Loucy (cell line): Measurements from ENCODE around the gene COL8A1.
A peak's percentile ranks its signal among the peaks of the same experiment; 100 is the strongest.

Experiments used
- H2AFZ ChIP-seq: fragments of 200-600 bp; sonication (generic); 2 replicates; pipeline ENCODE4 v1.6.0; 2016; ENCODE audit warnings: antibody characterized with exemption, mild to moderate bottlenecking, low read length, moderate library complexity
- H3F3A ChIP-seq: fragments of 200-600 bp; 2 replicates; pipeline ENCODE4 v1.6.0; 2016; ENCODE audit warnings: antibody characterized with exemption, low read depth, mild to moderate bottlenecking
- H3K27me3 ChIP-seq: fragments of 200-600 bp; sonication (generic); 2 replicates; pipeline ENCODE4 v1.6.1; 2014; ENCODE audit warnings: low read length, mild to moderate bottlenecking; ENCODE audit not compliant: insufficient read depth, poor library complexity, severe bottlenecking
- H3K36me3 ChIP-seq: fragments of 200-600 bp; sonication (generic); 2 replicates; pipeline ENCODE4 v1.6.1; 2016; ENCODE audit warnings: low read length; ENCODE audit not compliant: insufficient read depth
- H3K4me1 ChIP-seq: fragments of 200-600 bp; sonication (generic); 2 replicates; pipeline ENCODE4 v1.5.1; 2014; ENCODE audit warnings: low read length, mild to moderate bottlenecking; ENCODE audit not compliant: insufficient read depth, poor library complexity, severe bottlenecking
- H3K4me2 ChIP-seq: fragments of 200-600 bp; sonication (generic); 2 replicates; pipeline ENCODE4 v1.6.0; 2014; ENCODE audit warnings: antibody characterized with exemption, low read length, low read depth, mild to moderate bottlenecking; ENCODE audit not compliant: poor library complexity, severe bottlenecking
- H3K4me3 ChIP-seq: fragments of 200-600 bp; sonication (generic); 2 replicates; pipeline ENCODE4 v1.5.1; 2014; ENCODE audit warnings: low read length, mild to moderate bottlenecking, mixed read lengths; ENCODE audit not compliant: poor library complexity, severe bottlenecking
- H3K79me2 ChIP-seq: fragments of 200-600 bp; sonication (generic); 2 replicates; pipeline ENCODE4 v1.6.1; 2014; ENCODE audit warnings: low read length; ENCODE audit not compliant: insufficient read depth
- H3K9ac ChIP-seq: fragments of 200-600 bp; sonication (generic); 2 replicates; pipeline ENCODE4 v1.6.0; 2014; ENCODE audit warnings: mild to moderate bottlenecking, low read depth, low read length, moderate library complexity; ENCODE audit not compliant: poor library complexity, severe bottlenecking
- H3K9me2 ChIP-seq: fragments of 200-600 bp; sonication (generic); replicated peaks from 2 replicates; pipeline ENCODE4 v1.6.1; 2016; ENCODE audit warnings: low read depth, low read length, mixed read lengths
- H3K9me3 ChIP-seq: fragments of 200-600 bp; sonication (generic); 2 replicates; pipeline ENCODE4 v1.6.1; 2014; ENCODE audit warnings: mild to moderate bottlenecking, antibody characterized with exemption, low read length, low read depth; ENCODE audit not compliant: insufficient read depth
- H4K20me1 ChIP-seq: fragments of 200-600 bp; sonication (generic); 2 replicates; pipeline ENCODE4 v1.6.0; 2014; ENCODE audit warnings: antibody characterized with exemption, low read length, mild to moderate bottlenecking; ENCODE audit not compliant: insufficient read depth, poor library complexity, severe bottlenecking
- EZH2phosphoT487 ChIP-seq: fragments of 200-600 bp; IDR thresholded peaks from 2 replicates; pipeline ENCODE4 v1.6.1; 2018; ENCODE audit warnings: antibody characterized with exemption, mild to moderate bottlenecking, moderate library complexity, borderline replicate concordance
- TF ChIP-seq, protein P1 (sequence below): fragments of 200-600 bp; sonication (generic); conservative IDR thresholded peaks from 2 replicates; pipeline ENCODE4 v1.5.1; 2014; ENCODE audit warnings: mild to moderate bottlenecking, antibody characterized with exemption, low read length

The COL8A1 gene

DNA sequence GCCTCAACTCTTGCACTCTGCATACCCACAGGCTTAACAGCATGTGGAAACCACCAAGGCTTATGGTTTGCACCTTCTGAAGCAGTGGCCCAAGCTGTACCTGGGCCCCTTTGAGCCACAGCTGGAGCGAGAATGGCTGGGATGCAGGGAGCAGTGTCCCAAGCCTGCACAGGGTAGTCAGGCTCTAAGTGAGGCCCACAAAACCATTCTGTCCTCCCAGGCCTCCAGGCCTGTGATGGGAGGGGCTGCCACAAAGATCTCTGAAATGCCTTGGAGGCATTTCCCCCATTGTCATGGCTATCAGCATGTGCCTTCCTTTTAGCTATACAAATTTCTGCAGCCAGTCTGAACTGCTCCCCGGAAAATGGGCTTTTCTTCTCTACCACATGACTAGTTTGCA, 166.8 kb downstream of the COL8A1 start:
- Histone ChIP-seq H3K4me2 (no peak overlapping the region), H3K9me3 (peaks cover 12% of the 10 kb centered on the region; the same call in 1 of the 2 replicates), H3K27me3 (no peaks in the 10 kb centered on the region), H2AFZ (no peak overlapping the region), H3K4me1 (no peaks in the 10 kb centered on the region), H3K4me3 (no peak overlapping the region), H3K79me2 (no peaks in the 10 kb centered on the region), H3K9me2 (no peaks in the 10 kb centered on the region), H3K9ac (no peak overlapping the region), H4K20me1 (no peaks in the 10 kb centered on the region), H3F3A (no peaks in the 10 kb centered on the region), H3K36me3 (no peaks in the 10 kb centered on the region)
- TF ChIP-seq, protein P1, sequence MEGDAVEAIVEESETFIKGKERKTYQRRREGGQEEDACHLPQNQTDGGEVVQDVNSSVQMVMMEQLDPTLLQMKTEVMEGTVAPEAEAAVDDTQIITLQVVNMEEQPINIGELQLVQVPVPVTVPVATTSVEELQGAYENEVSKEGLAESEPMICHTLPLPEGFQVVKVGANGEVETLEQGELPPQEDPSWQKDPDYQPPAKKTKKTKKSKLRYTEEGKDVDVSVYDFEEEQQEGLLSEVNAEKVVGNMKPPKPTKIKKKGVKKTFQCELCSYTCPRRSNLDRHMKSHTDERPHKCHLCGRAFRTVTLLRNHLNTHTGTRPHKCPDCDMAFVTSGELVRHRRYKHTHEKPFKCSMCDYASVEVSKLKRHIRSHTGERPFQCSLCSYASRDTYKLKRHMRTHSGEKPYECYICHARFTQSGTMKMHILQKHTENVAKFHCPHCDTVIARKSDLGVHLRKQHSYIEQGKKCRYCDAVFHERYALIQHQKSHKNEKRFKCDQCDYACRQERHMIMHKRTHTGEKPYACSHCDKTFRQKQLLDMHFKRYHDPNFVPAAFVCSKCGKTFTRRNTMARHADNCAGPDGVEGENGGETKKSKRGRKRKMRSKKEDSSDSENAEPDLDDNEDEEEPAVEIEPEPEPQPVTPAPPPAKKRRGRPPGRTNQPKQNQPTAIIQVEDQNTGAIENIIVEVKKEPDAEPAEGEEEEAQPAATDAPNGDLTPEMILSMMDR: no peak
- no peak for TF ChIP-seq EZH2phosphoT487

DNA sequence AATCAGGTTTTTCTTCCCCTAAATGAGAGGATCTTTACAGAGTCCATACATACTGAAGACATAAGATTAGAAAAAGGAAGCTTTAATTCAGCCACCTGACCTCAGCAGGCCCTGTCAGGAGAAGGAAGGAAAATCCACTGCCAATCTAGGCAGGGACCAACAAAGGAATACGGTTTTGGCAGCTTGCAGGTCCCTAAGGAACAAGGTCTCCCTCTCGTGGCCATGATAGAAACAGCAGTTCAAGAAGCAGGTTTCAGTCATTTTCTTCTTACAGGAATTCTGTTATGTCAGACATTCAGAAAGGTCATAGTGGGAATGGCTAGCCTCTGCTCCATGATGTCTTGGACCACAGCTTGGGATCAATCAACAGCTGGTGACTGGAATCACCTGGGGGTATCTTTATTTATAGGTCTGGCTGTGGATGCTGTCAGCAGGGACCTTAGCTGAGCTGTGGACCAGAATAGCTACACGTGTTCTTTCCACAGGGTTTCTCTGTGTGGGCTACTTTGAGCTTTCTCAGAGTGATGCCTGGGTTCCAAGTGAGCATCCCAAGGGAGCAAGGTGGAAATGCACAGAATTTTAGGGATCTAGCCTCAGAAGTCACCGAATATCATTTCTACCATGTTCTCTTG, 169.9 kb downstream of the COL8A1 start:
- Histone ChIP-seq H3K4me3 (no peak overlapping the region), H3K36me3 (no peaks in the 10 kb centered on the region), H3K4me1 (no peaks in the 10 kb centered on the region), H3K9me2 (no peaks in the 10 kb centered on the region), H3K4me2 (no peak overlapping the region), H3F3A (no peaks in the 10 kb centered on the region), H3K27me3 (no peaks in the 10 kb centered on the region), H3K9ac (no peak overlapping the region), H3K79me2 (no peaks in the 10 kb centered on the region), H2AFZ (0 out of 2 replicates have a peak overlapping the region, but pooled peaks have one; percentile 47), H3K9me3 (peaks cover 12% of the 10 kb centered on the region; the same call in 1 of the 2 replicates), H4K20me1 (no peaks in the 10 kb centered on the region)
- TF ChIP-seq EZH2phosphoT487: no peak
- TF ChIP-seq, protein P1: peak; percentile 90

GRCh38 chr3:99809565-99809964, 171.2 kb downstream of the COL8A1 start:
- H3K36me3 ChIP-seq: no peaks in the 10 kb centered on the region
- H3K4me3 ChIP-seq: no peak overlapping the region
- no peaks in the 10 kb centered on the region for H4K20me1 ChIP-seq
- H2AFZ ChIP-seq: no peak overlapping the region
- no peaks in the 10 kb centered on the region for H3K9me2 ChIP-seq
- no peaks in the 10 kb centered on the region for H3K27me3 ChIP-seq
- H3K4me2 ChIP-seq: no peak overlapping the region
- no peaks in the 10 kb centered on the region for H3K79me2 ChIP-seq
- H3K4me1 ChIP-seq: no peaks in the 10 kb centered on the region
- no peaks in the 10 kb centered on the region for H3F3A ChIP-seq
- no peak overlapping the region for H3K9ac ChIP-seq
- TF ChIP-seq, protein P1: no peak
- no peak for TF ChIP-seq EZH2phosphoT487
- peaks cover 12% of the 10 kb centered on the region; the same call in 1 of the 2 replicates for H3K9me3 ChIP-seq
